Suprapubic skin (tissue), 4 donors: Measurements from ENCODE around the gene LRRC18.

Experiments used
- EP300 ChIP-seq: sonication (generic); formaldehyde crosslinking; IDR thresholded peaks from one replicate; pipeline ENCODE4 v1.6.1; 2017; ENCODE audit warnings: antibody characterized with exemption
- POLR2A ChIP-seq, 2 donors: fragments of 450-650 bp; IDR thresholded peaks; one replicate each; pipeline ENCODE4 v1.6.1; 2017; ENCODE audit warnings: antibody characterized with exemption in 2 of 2, mild to moderate bottlenecking in 2 of 2, moderate library complexity in 2 of 2
- POLR2AphosphoS5 ChIP-seq, 3 donors: sonication (generic); formaldehyde crosslinking; IDR thresholded peaks; one replicate each; pipeline ENCODE4 v1.6.1; 2017; ENCODE audit warnings: antibody characterized with exemption in 3 of 3
- TF ChIP-seq, protein P1 (sequence below), 2 donors: fragments of 200-600 bp in 1 of 2; fragments of 450-650 bp in 1 of 2; sonication (generic) in 1 of 2; IDR thresholded peaks; one replicate each; pipeline ENCODE4 v1.5.1; 2016 to 2019; ENCODE audit warnings: antibody characterized with exemption in 2 of 2, mild to moderate bottlenecking in 1 of 2, moderate library complexity in 1 of 2

DNA sequence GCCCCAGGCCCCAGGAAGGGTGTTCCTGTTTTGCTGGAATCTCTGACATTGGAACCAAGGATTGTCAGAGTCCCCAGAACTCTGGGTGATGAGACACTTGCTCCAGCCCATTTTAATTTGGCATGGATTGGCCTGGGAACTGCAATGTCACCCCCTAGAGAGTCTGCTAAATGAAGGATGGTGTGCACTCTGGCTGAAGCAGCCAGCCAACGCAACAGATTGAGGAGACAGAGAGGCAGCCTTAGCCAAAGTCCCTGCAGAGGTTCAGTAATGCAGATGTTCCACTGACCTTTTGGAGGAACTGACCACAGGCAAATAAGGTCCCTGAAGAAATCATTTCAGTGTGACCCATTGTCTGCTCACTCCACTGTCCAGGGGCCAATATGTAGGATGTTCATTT is 13.4 kb downstream of the LRRC18 start:
- TF ChIP-seq, protein P1, sequence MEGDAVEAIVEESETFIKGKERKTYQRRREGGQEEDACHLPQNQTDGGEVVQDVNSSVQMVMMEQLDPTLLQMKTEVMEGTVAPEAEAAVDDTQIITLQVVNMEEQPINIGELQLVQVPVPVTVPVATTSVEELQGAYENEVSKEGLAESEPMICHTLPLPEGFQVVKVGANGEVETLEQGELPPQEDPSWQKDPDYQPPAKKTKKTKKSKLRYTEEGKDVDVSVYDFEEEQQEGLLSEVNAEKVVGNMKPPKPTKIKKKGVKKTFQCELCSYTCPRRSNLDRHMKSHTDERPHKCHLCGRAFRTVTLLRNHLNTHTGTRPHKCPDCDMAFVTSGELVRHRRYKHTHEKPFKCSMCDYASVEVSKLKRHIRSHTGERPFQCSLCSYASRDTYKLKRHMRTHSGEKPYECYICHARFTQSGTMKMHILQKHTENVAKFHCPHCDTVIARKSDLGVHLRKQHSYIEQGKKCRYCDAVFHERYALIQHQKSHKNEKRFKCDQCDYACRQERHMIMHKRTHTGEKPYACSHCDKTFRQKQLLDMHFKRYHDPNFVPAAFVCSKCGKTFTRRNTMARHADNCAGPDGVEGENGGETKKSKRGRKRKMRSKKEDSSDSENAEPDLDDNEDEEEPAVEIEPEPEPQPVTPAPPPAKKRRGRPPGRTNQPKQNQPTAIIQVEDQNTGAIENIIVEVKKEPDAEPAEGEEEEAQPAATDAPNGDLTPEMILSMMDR (IDR thresholded peaks at IDR 0.05): no peak
- TF ChIP-seq POLR2A (IDR thresholded peaks at IDR 0.05) (no peak), POLR2AphosphoS5 (IDR thresholded peaks at IDR 0.05) (no peak), EP300 (no peak)
